Measurements from ENCODE around the gene ZBTB43.
"Not testable (repeated sequence)": the region's sequence is repeated elsewhere in the genome, so short reads cannot be mapped to it uniquely, and the experiment has no call there.

Gene ZBTB43

DNA sequence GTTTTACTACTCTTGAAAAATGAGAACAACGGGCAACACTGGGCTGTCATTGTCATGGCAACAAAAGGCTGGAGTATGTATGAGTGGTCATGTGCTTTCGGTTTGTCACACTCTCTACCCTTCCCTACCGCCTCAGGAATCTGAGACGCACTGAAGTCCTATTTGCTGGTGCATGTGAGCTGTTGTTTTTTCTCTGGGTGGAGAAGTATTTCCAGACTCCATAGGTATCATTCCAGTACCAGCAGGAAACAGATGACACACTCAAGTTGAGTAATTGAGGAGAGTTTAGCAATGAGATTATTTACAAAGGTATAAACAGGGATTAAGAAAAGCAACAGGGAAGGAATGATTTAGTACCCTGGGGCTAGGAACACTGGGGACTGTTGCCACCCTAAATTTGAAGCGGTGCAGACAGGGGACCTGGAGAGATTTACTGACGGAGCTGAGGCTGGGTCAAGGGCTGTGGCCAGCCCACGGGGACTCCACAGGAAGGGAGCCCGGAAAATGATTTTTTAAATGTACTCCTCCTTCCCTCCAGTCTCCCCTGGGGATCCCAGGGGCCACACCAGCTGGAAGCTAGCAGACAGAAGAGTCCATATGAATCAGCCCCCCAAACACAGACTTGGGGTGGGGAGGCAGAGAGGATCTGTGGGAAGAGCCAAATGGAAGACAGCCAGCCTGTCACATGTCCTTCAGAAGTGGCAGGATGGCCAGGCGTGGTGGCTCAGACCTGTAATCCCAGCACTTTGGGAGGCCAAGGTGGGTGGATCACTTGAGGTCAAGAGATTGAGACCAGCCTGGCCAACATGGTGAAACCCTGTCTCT lies 13.2 kb upstream of the ZBTB43 start:
- peak; percentile 54 to 60 for DNase-seq

DNA sequence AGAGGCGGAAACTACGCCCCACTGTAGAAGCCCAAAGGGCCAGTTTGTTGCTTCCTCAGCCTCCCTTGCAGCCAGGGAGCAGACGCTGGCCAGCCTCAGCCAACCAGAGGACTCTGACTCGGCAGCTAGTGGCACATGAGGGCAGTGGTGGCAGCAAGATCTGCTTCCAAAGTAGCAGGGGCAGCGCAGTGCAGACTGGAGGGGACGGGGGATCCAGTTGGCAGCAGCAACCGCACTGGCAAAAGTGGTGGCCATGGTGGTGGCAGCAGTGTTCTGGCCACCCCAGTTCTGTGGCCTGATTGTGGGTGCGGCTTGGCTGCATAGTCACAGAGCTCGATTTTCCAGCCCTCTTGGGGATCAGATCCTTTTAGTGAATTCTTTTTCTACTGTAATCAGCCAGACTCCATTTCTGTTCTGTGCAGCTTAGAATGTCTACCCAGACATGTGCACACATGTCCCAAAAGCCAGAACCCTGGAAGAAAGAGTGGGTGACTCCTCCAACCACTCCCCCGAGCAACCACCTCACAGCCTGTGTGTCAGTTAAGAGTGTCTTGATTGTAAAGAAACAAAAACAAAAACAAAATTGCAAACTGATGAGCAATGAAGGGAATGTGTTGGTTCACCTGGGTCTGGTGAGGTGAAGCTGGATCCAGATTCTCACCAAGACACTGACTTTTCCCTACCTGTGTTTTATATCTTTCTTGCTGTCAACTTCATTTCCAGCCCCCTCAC lies 11.0 kb upstream of the ZBTB43 start:
- DNase-seq, result no peak

DNA sequence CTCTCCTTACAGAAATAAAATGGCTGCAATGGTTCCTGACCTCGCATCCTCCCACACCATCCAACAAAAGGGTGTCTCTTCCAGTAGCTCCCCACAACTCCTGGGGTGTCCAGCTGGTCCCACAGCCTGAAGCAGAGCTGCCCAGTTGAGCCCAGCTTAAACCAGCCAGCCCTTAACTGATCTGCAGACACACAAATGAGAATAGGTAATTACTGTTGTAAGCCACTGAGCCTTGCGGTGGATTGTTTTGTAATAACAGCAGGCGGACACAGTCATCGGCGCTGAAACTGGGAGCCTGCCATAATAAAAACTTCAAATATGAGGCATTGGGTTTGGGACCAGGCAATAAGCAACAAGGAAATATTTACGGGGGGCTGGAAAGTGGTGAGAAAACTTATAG lies 10.4 kb upstream of the ZBTB43 start:
- DNase-seq, result no peak

DNA sequence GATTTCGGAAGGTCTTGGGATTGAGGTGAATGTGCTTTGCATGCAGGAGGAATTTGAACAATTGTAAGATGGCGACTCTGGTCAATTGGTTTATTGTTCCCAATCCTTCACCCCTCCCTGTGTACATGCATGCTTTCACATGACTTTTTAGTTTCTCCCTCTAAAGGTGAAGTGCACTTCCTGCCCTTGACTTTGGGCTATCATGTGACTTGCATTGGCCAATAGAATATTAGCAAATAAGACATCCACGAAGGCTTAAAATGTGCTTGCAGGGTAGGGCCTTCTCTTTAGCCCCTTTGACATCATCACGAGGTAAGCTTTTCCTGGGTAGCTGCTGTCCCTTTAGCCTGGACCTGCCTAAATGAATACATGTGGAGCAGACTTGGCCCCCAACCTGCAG lies 8.1 kb upstream of the ZBTB43 start:
- no peak for DNase-seq

DNA sequence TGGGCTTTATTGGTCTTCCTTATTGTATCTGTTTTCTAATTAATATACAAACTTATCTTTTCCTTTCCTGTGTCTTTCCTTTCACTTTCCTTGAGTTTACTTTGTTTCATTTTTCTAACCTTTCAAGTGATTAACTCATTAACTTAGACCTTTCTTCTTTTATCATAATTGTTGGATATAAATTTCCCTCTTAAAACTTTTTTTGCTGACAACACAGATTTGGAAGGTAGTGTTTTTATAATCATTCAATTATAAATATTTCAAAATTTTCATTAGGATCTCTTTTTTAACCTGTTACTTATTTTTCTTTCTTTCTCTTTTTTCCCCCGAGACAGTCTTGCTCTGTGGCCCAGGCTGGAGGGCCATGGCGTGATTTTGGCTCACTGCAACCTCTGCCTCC lies 6.9 kb upstream of the ZBTB43 start:
- DNase-seq, result no peak

DNA sequence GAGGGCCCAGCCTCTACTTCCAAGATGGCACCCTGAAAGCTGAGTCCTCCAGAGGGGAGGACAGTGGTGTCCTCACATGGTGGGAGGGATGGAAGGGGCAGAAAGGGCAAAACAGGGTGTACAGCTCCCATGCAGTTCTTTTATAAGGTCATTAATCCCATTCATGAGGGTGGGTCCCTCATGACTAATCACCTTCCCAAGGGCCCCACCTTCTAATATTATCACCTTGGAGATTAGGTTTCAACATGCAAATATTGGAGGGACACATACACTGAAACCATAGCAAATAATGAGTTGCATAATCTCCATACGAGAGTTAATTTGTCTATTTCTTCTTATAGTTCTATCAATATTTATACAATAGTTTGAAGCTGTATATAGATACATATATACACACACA lies 5.8 kb upstream of the ZBTB43 start:
- DNase-seq, result no peak

DNA sequence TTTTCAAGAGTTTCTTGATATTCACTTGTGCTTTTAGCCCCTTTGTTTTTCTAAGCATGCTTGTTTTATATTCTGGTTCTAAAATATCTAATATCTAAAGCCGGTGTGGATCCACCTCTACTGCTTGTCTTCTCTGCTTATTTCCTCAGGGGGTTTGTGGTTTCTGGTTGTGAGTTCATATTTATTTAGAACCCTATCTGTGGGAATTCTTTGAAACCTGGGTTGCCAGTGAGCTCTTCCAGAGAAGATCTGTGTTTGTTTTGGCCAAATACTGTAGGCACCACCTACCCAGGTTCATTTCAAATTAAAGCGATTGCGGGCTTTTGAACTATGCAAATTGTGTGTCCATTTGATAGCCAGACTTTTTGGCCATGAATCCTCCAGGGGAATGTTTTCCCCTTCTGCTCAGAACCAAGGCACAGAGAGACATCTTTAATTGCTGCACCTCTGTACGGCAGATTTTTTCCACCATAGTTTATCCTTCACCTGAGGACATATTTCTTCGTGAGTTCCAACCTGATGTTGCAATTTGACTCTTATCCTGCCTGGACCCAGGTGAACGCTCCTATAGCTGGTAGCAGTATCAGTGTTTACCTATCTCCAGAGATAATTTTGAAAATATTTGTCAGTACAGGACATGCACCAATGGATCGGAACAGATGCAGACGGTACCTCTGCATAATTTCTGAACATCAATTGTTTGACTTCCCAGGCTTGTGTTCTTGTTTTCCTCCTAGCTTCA lies 2.4 kb upstream of the ZBTB43 start:
- DNase-seq, result no peak

DNA sequence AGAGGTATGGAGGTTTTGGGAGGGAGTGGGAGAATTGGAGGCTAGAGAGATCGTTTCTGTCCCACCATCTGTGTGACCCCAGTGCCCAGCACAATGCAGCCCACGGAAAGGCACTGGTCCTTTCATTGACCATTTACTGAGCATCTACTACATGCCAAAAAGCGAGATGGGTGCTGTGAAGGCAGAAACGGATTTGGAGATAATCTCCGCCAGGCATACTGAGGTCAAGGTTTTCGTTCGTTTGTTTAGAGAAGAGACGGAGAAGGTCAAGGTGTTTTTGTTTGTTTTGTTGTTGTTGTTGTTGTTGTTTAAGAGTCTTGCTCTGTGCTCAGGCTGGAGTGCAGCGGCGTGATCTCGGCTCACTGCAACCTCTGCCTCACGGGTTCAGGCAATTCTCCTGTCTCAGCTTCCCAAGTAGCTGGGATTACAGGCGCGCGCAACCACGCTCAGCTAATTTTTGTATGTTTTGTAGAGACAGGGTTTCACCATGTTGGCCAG lies 593 bp upstream of the ZBTB43 start:
- no peak for DNase-seq

DNA sequence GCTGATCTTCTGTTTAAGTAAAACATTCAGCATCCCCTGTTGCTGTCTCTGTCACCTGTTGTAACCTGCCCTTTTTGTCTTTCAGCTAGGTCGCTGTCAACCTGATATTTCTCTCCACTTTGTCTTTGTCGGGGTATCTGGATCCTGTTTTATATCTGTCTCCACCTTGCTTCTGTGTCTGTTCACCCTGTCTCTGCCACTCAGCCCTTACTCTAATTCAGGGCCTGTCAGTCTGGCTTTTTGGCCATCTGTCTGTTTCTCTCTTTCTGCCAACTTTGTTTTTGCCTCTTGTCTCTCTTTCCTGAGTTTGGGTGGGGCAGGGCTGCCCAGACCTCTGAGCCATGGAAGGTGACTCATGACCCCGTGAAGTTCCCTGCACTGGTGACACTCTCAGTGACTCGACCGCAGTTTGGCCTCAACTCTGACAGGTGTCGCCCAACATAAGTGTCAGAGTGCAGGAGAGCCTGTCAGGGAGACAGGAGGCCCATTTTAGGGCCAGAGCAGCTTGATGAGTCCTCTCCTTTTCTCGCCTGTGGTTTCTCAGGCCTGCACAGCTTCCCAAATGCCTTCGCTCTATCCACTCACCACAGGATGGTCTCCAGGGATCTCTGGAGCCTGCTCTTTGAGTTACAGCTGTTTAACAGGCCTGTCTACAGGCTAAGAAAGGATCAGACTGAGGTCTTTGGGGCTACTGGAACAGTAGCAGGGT lies 868 bp downstream of the ZBTB43 start:
- DNase-seq, result peak; percentile 80 to 93

DNA sequence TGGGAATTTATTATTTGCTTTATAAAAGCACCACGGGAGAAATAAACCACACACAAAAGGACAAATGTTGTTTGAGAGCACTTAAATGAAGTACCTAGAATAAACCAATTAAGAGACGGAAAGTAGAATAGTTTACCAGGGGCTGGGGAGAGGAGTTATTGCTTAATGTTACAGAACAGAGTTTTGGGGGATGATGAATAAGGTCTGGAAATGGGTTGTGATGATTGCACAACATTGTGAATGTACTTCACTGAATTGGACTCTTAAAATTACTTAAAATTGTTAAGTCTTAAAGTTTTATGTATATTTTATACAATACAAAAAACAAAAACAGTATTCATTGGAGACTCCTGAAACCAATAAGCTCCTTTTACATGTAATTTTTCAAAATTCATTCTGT lies 1.5 kb downstream of the ZBTB43 start:
- DNase-seq, result peak; percentile 9

DNA sequence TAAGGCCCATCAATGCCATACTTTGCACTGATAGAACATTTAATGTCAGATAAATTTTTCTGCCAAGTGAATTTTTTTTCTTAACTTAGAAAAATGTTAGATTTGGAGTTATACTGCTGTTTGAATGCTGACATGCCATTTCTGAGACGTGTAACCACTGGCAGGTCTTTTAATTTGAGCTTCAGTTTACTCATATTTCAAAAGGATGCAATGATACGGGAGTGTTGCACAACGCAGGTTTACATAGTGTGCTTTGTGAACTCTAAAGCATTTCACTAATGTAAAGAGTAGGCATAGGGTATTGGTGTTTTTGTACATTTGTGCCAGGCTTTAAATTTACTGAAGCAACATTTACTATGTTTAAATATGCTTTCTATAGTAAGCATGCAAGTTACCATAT lies 4.2 kb downstream of the ZBTB43 start:
- no peak for DNase-seq

DNA sequence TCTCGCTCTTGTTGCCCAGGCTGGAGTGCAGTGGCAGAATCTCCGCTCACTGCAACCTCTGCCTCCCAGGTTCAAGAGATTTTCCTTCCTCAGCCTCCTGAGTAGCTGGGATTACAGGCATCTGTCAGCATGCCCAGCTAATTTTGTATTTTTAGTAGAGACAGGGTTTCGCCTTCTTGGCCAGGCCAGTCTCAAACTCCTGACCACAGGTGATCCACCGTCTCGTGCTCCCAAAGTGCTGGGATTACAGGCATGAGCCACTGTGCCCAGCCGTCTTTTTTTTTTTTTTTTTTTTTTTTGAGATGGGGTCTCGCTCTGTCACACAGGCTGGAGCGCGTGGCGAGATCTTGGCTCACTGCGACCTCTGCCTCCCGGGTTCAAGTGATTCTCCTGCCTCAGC lies 5.4 kb downstream of the ZBTB43 start:
- DNase-seq, result not testable (repeated sequence)

DNA sequence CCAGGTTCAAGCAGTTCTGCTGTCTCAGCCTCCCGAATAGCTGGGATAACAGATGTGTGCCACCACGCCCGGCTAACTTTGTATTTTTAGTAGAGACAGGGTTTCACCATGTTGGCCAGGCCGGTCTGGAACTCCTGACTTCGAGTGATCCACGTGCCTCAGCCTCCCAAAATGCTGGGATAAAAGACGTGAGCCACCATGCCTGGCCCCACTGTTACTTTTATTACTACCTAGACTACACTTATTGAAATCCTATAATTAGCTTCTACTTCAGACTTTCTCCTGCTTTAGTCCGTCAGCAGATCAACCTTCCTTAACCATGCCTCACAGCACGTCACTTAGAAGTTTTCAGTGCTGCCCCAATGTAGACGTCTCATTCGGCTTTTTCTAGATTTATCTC lies 8.2 kb downstream of the ZBTB43 start:
- no peak for DNase-seq

DNA sequence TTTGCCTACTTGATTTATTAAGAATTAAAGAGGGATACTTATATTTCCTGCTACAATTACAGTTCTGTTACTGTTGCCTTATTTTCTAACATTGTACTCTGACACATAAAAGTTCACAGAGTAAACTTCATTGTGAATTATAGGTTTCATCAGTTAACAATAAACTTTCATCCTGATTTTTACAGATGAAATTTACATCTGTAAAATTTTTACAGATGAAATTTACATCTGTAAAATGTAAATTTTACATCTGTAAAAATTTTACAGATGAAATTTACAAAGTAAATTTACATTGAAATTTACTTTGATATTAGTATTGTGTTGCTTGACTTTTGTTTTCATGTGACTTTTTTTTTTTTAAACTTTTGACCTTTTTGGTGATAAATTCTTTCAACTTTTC lies 9.3 kb downstream of the ZBTB43 start:
- DNase-seq, result no peak

DNA sequence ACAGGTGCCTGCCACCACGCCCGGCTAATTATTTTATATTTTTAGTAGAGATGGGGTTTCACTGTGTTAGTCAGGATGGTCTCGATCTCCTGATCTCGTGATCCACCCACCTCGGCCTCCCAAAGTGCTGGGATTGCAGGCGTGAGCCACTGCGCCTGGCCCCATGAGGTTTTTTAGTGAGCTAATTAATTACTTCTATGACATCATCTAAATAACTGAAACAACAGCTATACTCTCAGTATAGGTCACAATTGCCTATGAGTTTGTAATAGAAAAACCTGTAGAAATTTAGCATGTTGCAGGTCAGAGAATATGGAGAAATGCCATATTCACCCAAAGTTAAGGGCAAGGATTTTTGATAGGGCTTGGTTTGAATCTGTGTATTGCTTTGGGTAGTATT lies 12.8 kb downstream of the ZBTB43 start:
- not testable (repeated sequence) for DNase-seq

DNA sequence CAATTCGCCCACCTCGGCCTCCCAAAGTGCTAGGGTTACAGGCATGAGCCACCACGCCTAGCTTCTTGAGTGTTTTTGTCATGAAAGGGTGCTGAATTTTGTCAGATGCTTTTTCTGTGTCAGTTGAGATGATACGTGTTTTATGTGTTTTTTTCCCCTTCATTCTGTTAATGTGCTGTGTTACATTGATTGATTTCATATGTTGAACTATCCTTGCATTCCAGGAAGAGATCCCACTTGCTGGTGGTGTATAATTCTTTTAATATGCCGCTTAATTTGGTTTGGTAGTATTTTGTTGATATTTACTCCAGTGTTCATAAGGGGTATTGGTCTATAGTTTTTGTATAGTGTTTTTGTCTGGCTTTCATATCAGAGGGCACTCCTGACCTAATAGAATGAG lies 13.6 kb downstream of the ZBTB43 start:
- no peak for DNase-seq

DNA sequence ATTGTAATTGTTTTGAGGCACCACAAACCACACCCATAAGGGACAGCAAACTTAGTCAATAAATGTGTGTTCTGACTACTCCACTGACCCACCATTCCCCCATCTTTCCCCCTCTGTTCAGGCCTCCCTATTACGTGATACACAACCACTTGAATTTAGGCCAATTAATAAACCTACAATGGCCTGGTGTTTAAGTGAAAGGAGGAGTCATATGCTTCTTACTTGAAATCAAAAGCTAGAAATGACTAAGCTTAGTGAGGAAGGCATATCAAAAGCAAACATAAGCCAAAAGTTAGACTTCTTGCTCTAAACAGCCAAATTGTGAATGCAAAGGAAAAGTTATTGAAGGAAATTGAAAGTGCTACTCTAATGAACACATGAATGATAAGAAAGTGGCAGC lies 14.6 kb downstream of the ZBTB43 start:
- no peak for DNase-seq

DNA sequence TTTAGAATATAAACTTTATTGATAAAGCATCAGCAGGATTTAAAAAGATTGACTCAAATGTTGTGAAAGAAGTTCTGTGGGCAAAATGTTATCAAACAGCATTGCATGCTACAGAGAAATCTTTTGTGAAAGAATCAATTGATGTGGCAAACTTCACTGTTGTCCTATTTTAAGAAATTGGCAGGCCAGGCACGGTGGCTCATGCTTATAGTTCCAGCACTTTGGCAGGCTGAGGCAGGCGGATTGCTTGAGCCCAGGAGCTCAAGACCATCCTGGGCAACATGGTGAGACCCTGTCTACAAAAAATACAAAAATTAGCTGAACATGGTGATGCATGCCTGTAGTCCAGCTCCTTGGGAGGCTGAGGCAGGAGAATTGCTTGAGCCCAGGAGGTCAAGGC lies 17.4 kb downstream of the ZBTB43 start:
- DNase-seq, result no peak

DNA sequence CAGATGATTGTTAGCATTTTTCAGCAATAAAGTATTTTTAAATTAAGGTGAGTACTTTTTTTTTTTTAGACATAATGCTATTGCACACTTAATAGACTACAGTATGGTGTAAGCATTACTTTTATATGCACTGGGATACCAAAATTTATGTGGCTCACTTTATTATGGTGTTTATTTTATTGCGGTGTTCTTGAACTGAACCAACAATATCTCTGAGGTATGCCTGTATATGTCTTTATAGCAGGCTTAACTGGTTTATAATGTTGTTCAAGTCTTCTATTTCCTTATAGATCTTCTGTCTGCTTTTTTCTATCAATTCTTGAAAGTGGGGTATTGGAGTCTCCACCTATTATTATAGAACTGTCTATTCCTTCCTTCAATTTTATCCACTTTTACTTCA lies 18.0 kb downstream of the ZBTB43 start:
- DNase-seq, result no peak

DNA sequence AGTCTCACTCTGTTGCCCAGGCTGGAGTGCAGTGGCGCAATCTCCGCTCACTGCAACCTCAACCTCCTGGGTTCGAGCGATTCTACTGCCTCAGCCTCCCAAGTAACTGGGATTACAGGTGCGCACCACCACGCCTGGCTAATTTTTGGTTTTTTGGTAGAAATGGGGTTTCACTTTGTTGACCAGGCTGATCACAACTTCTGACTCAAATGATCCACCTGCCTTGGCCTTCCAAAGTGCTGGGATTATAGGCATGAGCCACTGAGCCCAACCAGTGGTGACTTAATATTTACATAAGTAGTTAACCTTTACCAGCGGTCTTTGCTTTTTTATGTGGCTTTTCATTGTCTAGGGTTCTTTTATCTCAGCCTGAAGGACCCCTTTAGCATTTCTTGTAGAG lies 19.2 kb downstream of the ZBTB43 start:
- DNase-seq, result not testable (repeated sequence)

DNA sequence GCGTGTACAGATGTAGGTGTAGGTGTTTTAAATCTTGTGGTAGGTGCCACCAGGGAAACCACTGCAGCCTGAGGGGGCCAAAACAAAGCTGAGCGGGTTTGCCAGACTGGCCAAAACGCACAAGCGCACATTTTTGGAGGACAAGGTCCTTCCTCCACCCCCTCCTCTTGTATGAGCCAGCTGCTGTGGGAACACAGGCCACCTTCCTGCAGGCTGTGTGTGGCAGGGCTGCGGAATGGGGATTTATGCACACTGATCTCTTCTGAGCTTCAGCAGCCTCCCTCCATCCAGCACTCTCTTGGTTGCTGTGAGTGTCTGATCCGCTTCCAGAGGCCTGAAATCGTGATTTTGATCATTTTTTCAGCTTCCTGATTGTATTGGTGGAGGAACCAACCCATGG lies 22.4 kb downstream of the ZBTB43 start:
- no peak for DNase-seq

DNA sequence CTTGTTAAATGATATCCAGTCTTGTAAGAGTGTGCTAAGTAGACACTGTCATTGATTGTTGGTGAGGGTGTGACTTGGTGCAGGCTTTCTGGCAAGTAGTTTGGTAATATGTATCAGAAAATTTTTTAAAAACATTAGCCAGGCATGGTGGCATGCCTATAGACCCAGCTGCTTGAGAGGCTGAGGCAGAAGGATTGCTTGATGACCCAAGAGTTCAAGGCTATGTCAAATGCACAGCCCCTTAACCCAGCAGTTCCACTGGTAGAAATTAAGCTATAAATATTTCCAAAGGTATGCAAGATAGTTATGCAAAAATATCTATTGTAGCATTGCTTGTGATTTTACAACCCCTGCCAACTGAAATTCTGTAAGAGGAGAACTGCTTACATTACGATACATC lies 24.2 kb downstream of the ZBTB43 start:
- no peak for DNase-seq

DNA sequence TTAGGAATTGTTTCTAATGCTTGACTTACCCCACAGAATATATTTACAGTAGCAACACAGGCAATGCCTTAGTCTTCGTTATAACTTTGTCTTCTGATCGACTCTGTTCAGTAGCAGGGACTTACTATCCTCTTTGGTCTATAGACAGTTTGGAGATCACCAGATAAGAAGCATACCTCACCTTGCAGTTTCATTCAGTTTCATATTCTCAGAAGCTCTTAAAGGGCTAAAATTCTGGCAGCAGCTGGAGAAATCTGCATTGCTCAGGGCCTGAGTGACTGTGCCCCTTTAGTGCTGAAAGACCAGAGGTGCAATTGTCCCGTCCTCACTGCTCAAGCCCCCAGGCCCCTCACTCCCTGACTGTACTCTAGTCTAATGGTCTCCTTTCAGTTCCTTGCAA lies 26.0 kb downstream of the ZBTB43 start:
- DNase-seq, result no peak

All from inflammatory macrophage (primary cell).